NCI-H82 treated with DMSO at 0.1 percent for 48 hours (cell line): Measurements from ENCODE around the gene TMEM273.

ENCODE experiments used
- DNase-seq: peaks from one replicate; lab custom pipeline; 2025; ENCODE audit not compliant: unreplicated experiment; lab: John Stamatoyannopoulos, UW

TMEM273 gene

DNA sequence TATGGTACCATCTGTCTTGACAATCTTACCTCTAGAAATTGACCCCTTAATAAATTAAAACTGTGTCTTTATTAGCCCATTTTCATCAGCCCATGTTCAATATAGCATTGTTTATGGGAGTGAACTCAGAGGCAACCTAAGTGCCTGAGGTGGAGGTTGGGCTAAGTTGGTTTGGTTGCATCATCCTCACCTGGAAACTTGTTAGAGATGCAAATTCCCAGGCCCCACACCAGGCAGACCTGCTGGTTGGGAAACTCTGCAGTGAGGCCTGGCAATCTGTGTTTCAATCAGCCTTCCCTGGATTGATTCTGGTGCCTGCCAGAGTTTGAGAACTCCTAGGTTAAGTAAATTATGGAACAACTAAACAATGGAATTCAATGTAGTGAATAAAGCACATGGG is 44.9 kb downstream of the TMEM273 start:
- DNase-seq = no peak

DNA sequence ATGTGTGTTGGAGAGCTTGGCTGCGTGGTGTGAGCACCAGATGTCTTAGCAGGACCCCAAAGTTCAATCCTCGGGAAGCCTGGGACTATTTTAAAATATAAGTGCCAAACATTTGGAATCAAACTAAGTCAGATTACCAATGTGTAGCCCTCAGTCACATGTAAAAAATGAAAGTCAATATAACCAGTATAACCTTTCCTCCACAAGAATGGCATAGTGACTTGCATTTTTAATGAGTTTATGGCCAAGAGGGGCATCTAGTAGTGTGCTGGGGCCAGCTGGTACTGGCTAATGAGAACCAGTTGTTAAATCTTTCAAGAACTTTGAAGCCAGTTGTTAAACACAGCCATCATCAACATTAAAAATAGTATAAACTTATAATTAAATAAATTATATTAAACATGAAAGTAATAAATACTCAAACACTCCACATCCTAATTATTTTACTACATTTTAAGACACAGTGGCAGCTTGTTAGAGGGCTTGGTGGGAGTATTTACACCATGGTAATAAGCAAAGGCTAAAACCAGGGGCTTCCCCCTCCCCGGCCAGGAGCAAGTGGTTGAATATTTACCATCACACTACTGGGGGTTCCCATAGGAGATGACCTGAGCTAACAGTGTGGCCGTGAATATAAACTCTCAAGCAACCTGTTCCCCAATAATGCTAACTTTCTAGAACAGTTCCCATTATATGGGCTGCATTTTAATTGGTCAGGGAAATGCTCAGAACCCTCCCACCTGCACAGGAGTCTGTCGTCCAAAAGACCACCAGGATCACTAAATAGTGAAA is 46.5 kb downstream of the TMEM273 start:
- no peak for DNase-seq

GRCh38 chr10:49140304-49141177 is 47.6 kb downstream of the TMEM273 start:
- no peak for DNase-seq

GRCh38 chr10:49139846-49140195 is 48.4 kb downstream of the TMEM273 start:
- DNase-seq = no peak

- no peak for DNase-seq
These were observed 49.0 kb downstream of the TMEM273 start for GRCh38 chr10:49139028-49139845.

GRCh38 chr10:49138361-49138891 is 49.8 kb downstream of the TMEM273 start:
- no peak for DNase-seq

- no peak for DNase-seq
These were observed 51.7 kb downstream of the TMEM273 start for GRCh38 chr10:49136525-49136924.

DNA sequence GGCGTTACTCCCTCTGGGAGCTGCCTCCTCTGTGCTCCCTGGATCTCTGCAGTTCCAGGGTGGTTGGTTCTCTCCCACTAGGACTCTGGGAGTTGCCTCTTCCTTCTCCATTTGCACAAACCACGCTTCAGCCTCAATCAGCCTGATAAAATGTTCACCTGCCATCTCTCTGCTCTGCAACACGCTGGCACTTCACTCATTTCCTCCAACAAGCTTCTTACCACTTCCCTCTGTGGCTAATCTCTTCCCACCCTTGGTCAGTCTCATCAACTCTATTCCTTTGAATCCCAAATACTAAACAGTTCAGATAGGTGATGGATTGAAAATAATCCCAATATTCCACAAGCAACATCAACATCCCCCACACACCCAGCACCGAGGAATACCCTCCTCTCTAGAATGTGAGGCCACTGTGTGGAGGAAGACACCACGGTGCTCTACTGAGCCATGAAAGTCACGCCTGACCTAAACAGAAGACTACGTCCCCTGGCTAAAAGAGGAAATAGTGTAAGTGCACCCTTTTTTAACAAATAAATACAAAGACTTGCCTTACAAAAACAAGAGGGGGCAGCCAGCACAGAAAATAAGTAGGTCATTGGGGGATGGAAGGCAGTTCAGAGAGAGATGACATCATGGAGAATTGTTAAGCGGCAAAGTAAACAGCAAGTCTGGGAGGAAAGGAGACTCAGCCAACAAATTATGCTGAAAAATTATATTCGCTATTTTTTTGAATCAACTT is 52.4 kb downstream of the TMEM273 start:
- no peak for DNase-seq

DNA sequence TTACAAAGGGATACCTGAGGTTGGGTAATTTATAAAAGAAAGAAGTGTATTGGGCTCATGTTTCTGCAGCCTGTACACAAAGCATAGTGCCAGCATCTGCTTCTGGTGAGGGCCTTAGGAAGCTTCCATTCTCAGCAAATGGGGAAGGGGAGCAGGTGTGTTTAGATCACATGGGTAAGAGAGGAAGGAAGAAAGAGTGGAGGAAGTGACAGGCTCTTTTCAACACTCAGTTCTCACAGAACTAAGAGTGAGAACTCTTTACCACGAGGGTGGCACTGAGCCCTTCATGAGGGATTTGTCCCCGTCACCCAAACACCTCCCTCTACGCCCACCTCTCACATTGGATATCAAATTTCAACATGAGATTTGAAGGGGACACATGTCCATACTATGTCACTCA is 53.9 kb downstream of the TMEM273 start:
- DNase-seq = no peak

DNA sequence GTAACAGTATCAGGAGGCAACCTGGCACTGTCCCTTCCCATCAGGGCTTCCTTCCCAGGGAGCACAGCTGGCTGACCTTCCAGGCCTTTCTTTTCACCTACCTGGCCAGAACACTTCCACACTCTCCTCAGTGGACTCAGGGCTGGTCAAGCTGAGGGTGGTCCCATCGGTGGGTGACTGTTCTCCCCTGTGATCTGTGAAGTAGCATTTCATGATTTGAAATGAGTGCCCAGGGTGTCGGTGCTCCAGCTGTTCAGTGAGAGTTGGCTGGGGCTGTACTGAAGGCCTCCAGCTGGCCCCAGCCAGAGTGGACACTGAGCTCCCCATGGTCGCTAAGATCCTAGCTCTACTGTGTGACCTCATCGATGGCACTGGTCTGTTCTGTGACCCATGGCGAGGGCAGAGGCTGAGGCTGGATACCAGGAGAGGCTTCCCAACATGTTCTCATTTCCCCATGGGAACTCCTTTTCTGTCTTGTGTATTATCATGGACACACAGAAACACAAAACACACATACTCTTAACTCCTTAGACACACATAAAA is 54.4 kb downstream of the TMEM273 start, which contains the start of gene FAM170B:
TSS of gene FAM170B (minus strand) at position 316 of the 543 bp plus-strand sequence. CDS start at position 213, 103 bp downstream.
- DNase-seq = no peak

- no peak for DNase-seq
These were observed 55.8 kb downstream of the TMEM273 start for GRCh38 chr10:49132362-49132737.

GRCh38 chr10:49131507-49132361 is 56.5 kb downstream of the TMEM273 start:
- DNase-seq = no peak

DNA sequence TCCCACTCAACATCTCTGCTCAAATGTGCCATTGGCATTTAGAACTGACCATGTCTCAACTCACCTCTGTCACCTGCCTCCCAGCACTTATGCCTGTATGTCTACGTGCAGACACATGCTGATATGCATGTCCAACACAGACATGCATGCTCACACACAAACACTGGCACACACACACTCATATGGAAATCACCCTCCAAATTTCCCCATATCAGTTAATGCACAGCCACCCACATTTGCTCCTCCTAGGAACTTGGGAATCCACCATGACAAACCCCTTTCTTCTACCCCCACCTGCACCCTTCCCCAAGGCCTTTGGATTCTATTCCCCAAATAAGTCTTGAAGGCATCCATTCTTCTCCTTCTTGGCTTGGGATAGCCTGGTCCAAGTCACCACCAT is 58.8 kb downstream of the TMEM273 start:
- DNase-seq = no peak

DNA sequence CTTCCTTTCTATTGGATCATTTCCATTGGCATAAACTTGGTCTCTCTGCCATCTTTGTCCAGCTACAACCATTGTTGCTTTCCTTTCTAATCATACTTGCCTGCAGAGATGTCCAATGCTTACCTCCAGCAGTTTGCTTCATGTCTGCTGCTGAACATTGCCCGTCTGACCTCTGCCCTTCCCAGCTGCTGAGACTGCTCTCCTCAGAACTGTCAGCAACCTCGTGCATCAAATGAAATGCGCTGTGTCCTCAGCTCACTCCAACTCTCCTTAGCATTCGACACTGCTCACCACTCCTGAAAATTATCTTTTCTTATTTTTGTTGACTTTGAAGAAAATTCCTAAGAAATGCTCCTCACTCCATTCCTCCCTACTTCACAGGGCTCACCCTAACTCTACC is 59.3 kb downstream of the TMEM273 start:
- DNase-seq = no peak

DNA sequence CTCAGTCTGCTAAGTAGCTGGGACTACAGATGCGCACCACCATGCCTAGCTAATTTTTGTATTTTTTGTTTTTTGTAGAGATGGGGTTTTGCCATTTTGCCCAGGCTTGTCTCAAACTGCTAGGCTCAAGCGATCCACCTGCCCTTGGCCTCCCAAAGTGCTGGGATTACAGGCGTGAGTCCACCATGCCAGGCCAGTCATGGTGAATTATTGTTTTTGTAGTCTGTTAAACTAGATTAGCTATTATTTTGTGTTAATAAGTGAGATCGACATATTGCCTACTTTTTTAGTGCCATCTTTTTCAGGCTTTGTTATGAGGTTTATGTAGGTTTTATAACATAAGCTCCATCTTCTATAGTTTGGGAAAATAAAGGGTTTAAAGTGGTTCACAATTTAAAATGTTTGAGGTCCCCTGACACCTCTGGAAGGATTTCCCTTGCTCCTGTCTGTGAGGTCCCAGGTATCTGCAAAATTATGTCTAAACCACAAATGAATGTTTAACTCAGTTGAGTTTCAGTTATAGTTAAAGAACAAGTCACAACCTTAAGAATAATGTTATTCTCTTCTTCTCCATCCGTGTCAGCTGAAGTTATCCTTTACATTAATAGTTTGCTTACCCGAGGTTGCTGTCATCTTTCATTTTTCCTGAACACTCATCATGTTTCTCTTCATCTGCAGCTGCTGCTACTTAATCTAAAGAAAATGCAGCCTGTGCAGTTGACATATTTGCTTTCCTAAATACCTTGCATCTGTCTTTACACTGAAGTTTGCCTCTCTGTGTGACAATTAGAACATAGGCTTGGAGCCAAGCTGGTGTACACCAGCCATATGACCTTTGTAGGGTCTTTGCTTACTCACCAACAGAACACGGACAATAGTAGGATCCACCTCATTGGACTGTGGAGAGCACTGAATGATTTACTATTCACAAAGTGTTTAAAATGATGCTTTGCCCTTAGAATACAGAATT is 63.9 kb downstream of the TMEM273 start:
- no peak for DNase-seq

GRCh38 chr10:49120911-49121310 is 67.3 kb downstream of the TMEM273 start:
- DNase-seq = no peak

- DNase-seq = no peak
These were observed 68.4 kb downstream of the TMEM273 start for GRCh38 chr10:49119746-49120145.
